Endodermal cell (in vitro differentiated cells): ENCODE results near the gene CFI. TPM values are rescaled to one million over a fixed set of nuclear protein-coding genes. Genes with fewer than 3 reads are reported as not detected.

Source experiments
- DNase-seq: peaks from one replicate; pipeline ENCODE4 v3.0.0-alpha.2; 2017
- H3K27ac ChIP-seq: 2 replicates; pipeline ENCODE4 v1.5.1; 2013; ENCODE audit warnings: mild to moderate bottlenecking, low read depth, low read length, moderate library complexity
- H3K27me3 ChIP-seq: 2 replicates; pipeline ENCODE4 v1.6.1; 2013; ENCODE audit warnings: mild to moderate bottlenecking, low read length, moderate library complexity; ENCODE audit not compliant: insufficient read depth, control insufficient read depth, poor library complexity, severe bottlenecking
- H3K36me3 ChIP-seq: 2 replicates; pipeline ENCODE4 v1.7.0; 2013; ENCODE audit warnings: mild to moderate bottlenecking, low read length, moderate library complexity; ENCODE audit not compliant: control insufficient read depth, insufficient read depth
- H3K4me1 ChIP-seq: one replicate; pipeline ENCODE4 v1.7.0; 2013; ENCODE audit warnings: low read length; ENCODE audit not compliant: control insufficient read depth, insufficient read depth
- H3K4me3 ChIP-seq: 2 replicates; pipeline ENCODE4 v1.5.1; 2013; ENCODE audit warnings: mild to moderate bottlenecking, low read length, moderate library complexity
- H3K9ac ChIP-seq: 2 replicates; pipeline ENCODE4 v1.6.1; 2013; ENCODE audit warnings: mild to moderate bottlenecking, low read length, moderate library complexity; ENCODE audit not compliant: poor library complexity, severe bottlenecking; ENCODE audit errors: extremely low read depth
- H3K9me3 ChIP-seq: 2 replicates; pipeline ENCODE4 v1.6.1; 2013; ENCODE audit warnings: mild to moderate bottlenecking, low read length, moderate library complexity; ENCODE audit not compliant: control insufficient read depth
- H3K27ac Mint-ChIP-seq: 2 replicates; pipeline ENCODE4 v1.8.0; 2020; ENCODE audit warnings: mixed read lengths
- H3K27me3 Mint-ChIP-seq: 2 replicates; pipeline ENCODE4 v1.8.0; 2021; ENCODE audit warnings: mild to moderate bottlenecking, mixed read lengths; ENCODE audit not compliant: insufficient read depth
- H3K36me3 Mint-ChIP-seq: 2 replicates; pipeline ENCODE4 v1.8.0; 2020; ENCODE audit warnings: low read depth, mixed read lengths
- H3K4me1 Mint-ChIP-seq: 2 replicates; pipeline ENCODE4 v1.8.0; 2020; ENCODE audit warnings: mixed read lengths
- H3K4me3 Mint-ChIP-seq: 2 replicates; pipeline ENCODE4 v1.8.0; 2020; ENCODE audit warnings: mild to moderate bottlenecking, moderate library complexity, mixed read lengths
- H3K9me3 Mint-ChIP-seq: 2 replicates; pipeline ENCODE4 v1.8.0; 2020; ENCODE audit warnings: mild to moderate bottlenecking, mixed read lengths
- CTCF ChIP-seq: fragments of 200-600 bp; sonication (generic); conservative IDR thresholded peaks from 2 replicates; pipeline ENCODE4 v1.5.0; 2021; ENCODE audit warnings: antibody characterized with exemption, mild to moderate bottlenecking
- WGBS, 2 experiments: methylation state at CpG; one replicate each; pipeline versions ENCODE4 v1.1.5 to v1.1.7; 2013; ENCODE audit warnings: missing lambda C conversion rate in 2 of 2, mixed read lengths in 1 of 2; ENCODE audit not compliant: insufficient coverage in 1 of 2, insufficient read length in 1 of 2; 5-methylcytosine and 5-hydroxymethylcytosine counted together
- total RNA-seq, 2 donors: library from RNA; stranded (reverse); fragmentation: NEBNext Ultra II Directional in 1 of 2; extraction: Animal tissue kit (Norgen Biotek cat#: 25700) in 1 of 2; gene quantifications; 2 replicates in 1 of 2; 3 replicates in 1 of 2; pipeline ENCODE4 v1.2.1, GENCODE V29; 2021

CFI gene
- total RNA-seq, 2 donors from 2014 or later = not detected

DNA sequence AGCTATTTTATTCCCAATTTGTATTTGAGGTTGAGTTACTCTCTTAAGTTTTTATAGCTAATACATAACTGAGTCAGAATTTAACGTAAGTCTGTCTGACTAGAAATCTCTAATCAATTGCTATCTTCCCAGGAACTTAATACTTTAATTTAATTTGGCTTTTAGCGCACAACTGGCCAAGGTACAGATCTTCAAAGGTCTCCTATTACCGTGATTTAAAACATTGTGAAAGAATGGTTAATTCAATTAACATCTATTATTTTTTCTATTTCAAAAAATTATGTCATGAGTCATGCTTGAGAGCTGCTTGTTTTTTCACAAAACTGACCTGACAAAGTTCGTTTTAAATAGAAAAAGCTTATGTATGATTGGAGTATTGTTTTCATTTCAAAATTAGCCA lies 49.9 kb downstream of the CFI start:
- no peak for DNase-seq
- Histone ChIP-seq H3K36me3 (no peaks in the 10 kb centered on the region), H3K9me3 (no peaks in the 10 kb centered on the region), H3K27ac (no peak overlapping the region), H3K4me1 (no peaks in the 10 kb centered on the region), H3K27me3 (peaks cover 5% of the 10 kb centered on the region), H3K9ac (no peak overlapping the region), H3K4me3 (no peak overlapping the region)
- no peak overlapping the region for H3K27ac Mint-ChIP-seq
- 84% methylated on average over 4 of the region's 4 CpGs; no CpG with 5 or more reads in 1 of the 2 experiments for WGBS, 2 experiments
- TF ChIP-seq CTCF = no peak
- no peak overlapping the region for H3K4me3 Mint-ChIP-seq
- no peaks in the 10 kb centered on the region for H3K9me3 Mint-ChIP-seq
- no peaks in the 10 kb centered on the region for H3K27me3 Mint-ChIP-seq
- peaks cover 8% of the 10 kb centered on the region for H3K4me1 Mint-ChIP-seq
- no peaks in the 10 kb centered on the region for H3K36me3 Mint-ChIP-seq

DNA sequence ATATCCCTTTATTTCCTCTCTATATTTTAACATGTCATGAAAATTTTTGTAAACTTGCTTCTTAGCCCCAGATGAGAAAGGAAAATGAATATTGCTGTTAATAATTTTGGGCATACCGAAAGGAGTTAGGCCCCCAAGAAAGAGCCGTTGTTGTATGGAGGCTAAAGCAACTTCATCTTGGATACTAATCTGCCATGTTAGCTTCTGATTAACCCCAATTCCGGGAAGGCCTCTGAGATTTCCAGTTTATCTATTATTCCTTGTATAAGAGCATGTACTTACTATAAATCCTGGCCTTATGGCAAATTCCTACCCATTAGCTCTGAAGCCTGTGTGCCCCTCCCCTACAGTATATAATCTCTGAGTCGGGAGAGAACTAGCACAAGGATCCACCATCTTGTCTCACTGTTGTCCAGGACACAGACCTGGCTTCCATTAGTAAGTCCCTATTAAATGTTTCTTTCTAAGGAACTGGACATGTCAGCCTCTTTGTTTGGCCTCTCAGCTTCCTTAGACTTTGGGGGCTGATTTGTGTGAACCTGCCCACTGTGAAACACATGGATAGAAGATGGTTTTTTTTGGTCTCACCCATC lies 51.1 kb downstream of the CFI start:
- Histone ChIP-seq H3K4me3 (no peak overlapping the region), H3K27ac (no peak overlapping the region), H3K9ac (no peak overlapping the region), H3K9me3 (no peaks in the 10 kb centered on the region), H3K27me3 (peaks cover 2% of the 10 kb centered on the region), H3K4me1 (no peaks in the 10 kb centered on the region), H3K36me3 (no peaks in the 10 kb centered on the region)
- Mint-ChIP-seq H3K9me3 (no peaks in the 10 kb centered on the region), H3K36me3 (no peaks in the 10 kb centered on the region), H3K27ac (no peak overlapping the region), H3K4me1 (peaks cover 8% of the 10 kb centered on the region), H3K4me3 (no peak overlapping the region), H3K27me3 (no peaks in the 10 kb centered on the region)
- TF ChIP-seq CTCF = no peak
- WGBS, 2 experiments = 95 to 96% methylated on average over 4 of the region's 4 CpGs
- DNase-seq = no peak

DNA sequence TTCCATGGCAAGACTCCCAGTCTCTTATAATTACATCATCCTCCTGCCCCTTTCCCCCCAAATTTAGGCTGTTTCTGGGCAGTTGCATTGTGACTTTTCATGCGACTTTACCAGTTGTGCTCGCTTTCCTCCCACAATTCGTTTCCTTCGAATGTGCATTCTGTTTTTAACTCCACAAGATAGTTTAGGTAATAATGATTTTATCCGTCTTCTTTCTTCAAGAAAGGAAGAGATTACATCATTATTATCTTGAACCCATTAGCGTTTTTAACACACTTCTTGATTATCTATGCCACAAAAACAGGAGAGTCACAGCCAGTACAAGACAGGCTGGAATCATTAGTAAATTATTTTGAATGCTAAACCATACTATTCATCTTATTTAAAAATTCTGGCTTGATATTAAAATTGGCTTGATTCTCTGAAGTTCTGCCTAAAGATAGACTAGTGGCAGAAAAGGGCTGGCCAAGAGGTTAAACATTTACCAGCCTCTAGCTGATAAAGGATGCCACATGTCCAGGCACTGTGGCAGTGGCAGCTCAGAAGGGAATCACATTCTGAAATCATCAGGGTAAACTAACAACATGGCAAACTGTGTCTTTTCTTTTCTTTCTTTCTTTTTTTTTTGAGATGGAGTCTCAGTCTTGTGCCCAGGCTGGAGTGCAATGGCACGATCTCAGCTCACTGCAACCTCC lies 52.3 kb downstream of the CFI start:
- no peak overlapping the region for H3K27ac ChIP-seq
- no peaks in the 10 kb centered on the region for H3K36me3 ChIP-seq
- TF ChIP-seq CTCF = no peak
- WGBS, 2 experiments = 85 to 92% methylated on average over 4 to 6 of the region's 7 CpGs
- no peaks in the 10 kb centered on the region for H3K27me3 ChIP-seq
- H3K9me3 Mint-ChIP-seq = no peaks in the 10 kb centered on the region
- H3K4me3 Mint-ChIP-seq = no peak overlapping the region
- H3K27ac Mint-ChIP-seq = no peak overlapping the region
- no peaks in the 10 kb centered on the region for H3K9me3 ChIP-seq
- peaks cover 8% of the 10 kb centered on the region for H3K4me1 Mint-ChIP-seq
- no peaks in the 10 kb centered on the region for H3K36me3 Mint-ChIP-seq
- DNase-seq = no peak
- no peak overlapping the region for H3K9ac ChIP-seq
- H3K4me1 ChIP-seq = no peaks in the 10 kb centered on the region
- no peaks in the 10 kb centered on the region for H3K27me3 Mint-ChIP-seq
- no peak overlapping the region for H3K4me3 ChIP-seq
